CD4-positive, alpha-beta T cell treated with Interleukin-10 for 1 hour (primary cell): ENCODE results near the gene NSUN6.
"Not testable (repeated sequence)": the region's sequence is repeated elsewhere in the genome, so short reads cannot be mapped to it uniquely, and the experiment has no call there.

ENCODE experiments used
- DNase-seq: peaks from one replicate; pipeline ENCODE4 v3.0.0-alpha.2; 2020

NSUN6 gene

GRCh38 chr10:18659125-18659818 is 7.9 kb upstream of the NSUN6 start, which contains the start of gene ARL5B:
Gene ARL5B, plus strand, starts transcription at chr10:18659431. Its CDS starts 207 bp downstream, at chr10:18659638.
- DNase-seq: peak; percentile 97

DNA sequence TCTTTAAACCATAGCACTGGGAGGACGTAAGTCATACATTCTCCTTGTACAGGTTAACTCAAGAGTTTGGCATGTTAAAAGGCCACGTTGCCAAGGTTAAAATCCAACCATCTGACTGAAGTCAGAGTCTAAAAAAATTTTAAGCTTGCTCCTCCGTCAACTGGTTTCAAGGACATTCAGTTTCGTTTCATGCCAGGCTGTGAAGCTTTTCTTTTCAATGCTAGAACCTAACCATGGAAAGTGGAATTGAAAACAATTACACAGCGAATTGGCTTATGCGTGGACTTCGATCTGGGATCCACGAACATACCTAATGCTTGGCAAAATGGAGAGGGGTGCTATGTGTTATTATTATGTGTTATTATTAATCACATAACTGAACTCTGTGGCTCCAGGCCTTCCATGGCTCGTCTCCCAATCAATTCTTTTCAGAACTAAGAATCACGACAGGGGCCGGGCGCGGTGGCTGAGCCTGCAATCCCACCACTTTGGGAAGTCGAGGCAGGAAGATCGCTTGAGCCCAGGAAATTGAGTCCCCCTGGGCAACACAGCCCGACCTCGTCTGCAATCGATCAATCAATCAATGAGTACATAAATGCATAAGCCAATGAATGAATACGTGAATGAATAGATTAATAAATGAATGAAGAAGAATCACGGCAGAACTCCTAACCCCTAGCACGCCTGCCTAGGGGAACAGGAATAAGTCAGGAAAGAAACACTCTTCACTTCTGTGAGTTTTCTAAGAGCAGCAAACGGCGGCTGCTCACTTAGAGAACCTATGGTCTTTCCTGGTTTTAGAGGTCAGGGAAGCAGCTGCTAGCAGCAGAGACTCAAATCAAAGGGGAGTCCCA is 7.1 kb upstream of the NSUN6 start:
- peak; percentile 19 for DNase-seq

DNA sequence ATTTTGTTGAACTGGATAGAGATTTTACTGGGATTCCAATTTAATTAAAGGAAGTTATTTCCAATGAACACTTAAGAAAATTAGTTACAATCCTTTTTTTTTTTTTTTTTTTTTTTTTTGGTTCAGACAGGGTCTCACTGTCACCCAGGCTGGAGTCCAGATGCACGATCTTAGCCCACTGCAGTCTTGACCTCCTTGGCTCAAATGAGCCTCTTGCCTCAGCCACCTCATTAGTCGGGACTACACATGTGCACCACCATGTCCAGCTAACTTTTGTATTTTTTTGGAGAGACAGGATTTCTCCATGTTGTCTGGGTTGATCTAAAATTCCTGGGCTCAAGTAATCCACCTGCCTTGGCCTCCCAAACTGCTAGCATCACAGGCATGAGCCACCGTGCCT is 5.3 kb upstream of the NSUN6 start:
- no peak for DNase-seq

DNA sequence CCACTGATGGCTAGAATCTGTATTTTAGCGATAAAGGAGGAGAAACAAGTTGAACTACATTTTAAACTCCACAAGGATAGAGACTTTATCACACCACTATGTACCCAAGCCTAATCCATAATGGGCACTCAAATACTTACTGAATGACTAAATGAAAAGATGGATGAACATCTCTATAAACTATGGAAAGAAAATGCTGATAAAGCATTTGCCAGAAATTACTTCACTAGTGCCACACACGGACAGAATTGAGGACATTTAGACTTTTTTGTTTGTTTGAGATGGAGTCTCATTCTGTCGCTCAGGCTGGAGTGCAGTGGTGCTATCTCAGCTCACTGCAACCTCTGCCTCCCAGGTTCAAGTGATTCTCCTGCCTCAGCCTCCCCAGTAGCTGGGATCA is 1.7 kb upstream of the NSUN6 start:
- DNase-seq: no peak

DNA sequence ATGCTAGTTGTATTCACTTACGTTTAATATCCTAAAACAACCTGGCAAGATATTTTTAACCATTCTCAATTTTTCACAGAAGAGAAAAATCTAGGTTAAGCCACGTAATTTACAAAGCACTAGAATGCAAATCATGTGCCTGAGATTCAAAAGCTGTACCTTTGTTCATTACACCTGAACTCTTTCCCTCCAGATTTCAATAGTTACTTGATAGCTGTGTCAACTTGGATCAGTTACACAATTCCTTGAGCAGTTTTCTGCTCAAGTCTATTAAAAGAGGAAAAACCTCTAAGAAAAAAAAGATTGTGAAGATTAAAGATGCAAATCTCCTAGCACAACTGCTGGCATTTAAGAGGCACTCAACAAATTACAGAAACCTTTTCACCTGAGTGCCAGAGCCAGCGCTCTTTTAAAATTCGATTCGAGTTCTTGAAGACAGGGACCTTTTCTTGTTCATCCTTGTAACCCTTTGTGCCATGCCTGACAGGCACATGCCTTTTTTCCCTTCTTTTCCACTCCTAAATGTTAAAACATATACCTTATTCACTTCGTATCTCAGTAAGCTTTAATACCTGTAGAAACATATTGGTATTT is 886 bp downstream of the NSUN6 start:
- peak; percentile 32 for DNase-seq

DNA sequence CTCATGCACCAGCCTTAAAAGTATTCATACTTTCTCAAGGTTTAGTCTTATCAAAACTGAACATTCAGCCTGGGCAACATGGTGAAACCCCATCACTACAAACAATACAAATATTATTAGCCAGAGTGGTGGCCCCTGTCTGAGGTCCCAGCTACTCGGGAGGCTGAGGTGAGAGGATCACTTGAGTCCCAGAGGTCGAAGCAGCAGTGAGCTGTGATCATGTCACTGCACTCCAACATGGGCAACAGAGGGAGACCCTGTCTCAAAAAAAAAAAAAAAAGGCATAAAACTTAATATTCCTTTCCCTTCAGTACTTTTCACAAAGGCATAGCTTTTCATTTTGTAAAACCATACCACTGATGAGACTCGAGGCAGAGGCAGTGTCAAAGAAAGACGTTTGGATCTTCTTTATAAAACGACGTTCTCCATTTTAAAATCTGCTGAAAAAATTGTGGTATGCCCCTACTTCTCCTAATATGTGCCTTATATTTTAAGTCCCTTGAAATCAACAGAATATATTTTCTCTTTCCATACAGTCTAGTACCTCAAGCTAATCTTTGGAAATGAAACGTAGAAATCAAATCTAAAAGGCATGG is 1.9 kb downstream of the NSUN6 start:
- DNase-seq: no peak

- no peak for DNase-seq
Measured at GRCh38 chr10:18647945-18648344, 3.4 kb downstream of the NSUN6 start.

GRCh38 chr10:18647151-18647550 is 4.2 kb downstream of the NSUN6 start:
- no peak for DNase-seq

GRCh38 chr10:18639719-18640118 is 11.7 kb downstream of the NSUN6 start:
- DNase-seq: not testable (repeated sequence)

- DNase-seq: not testable (repeated sequence)
Measured at GRCh38 chr10:18637400-18637799, 14.0 kb downstream of the NSUN6 start.

- DNase-seq: no peak
Measured at GRCh38 chr10:18635995-18636394, 15.4 kb downstream of the NSUN6 start.

DNA sequence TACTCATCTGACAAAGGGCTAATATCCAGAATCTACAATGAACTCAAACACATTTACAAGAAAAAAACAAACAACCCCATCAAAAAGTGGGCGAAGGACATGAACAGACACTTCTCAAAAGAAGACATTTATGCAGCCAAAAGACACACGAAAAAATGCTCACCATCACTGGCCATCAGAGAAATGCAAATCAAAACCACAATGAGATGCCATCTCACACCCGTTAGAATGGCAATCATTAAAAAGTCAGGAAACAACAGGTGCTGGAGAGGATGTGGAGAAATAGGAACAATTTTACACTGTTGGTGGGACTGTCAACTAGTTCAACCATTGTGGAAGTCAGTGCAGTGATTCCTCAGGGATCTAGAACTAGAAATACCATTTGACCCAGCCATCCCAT is 18.9 kb downstream of the NSUN6 start:
- DNase-seq: not testable (repeated sequence)

- peak; percentile 78 for DNase-seq
Measured at GRCh38 chr10:18627452-18628018, 23.9 kb downstream of the NSUN6 start.

GRCh38 chr10:18625886-18626285 is 25.5 kb downstream of the NSUN6 start:
- DNase-seq: no peak

GRCh38 chr10:18623671-18624070 is 27.7 kb downstream of the NSUN6 start:
- DNase-seq: not testable (repeated sequence)

GRCh38 chr10:18620856-18621255 is 30.5 kb downstream of the NSUN6 start:
- DNase-seq: no peak

DNA sequence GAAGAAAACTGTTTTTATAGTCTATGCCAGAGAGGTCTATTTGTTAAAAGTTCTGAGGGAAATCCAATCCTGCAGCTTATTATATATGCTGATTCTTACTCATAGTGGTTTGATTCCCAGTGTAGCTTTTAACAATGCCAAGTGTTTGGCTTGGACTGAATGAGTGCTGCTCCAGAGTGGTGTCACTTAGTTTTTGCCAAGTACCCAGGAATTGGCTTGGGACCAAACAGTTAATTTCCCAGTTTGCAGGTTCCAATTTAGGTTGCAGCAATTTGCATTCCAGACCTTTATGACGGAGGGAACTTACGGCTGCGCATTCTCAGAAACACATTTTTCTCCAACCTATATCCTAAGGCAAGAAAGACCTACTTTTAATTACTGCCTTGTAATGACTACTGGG is 32.4 kb downstream of the NSUN6 start:
- DNase-seq: no peak

- no peak for DNase-seq
Measured at GRCh38 chr10:18616337-18616736, 35.0 kb downstream of the NSUN6 start.

- DNase-seq: no peak
Measured at GRCh38 chr10:18615618-18616017, 35.8 kb downstream of the NSUN6 start.

DNA sequence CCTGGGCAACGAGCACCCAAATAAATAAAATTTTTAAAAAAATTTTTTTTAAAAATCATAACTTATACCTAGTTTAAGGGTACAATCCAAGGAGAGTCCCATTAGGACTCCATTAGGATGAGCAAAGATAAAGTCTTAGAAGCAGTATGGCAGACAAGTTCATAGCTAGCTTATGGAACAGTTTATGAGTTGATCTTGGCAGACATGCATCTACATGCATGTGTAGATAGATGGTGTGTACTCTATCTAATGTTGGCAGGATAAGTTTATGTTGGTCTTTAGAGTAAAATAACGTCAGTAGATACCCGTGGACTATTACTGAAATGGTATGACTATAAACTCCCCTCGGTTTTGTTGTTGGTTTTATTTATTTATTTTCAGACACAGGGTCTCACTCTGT is 40.2 kb downstream of the NSUN6 start:
- no peak for DNase-seq

DNA sequence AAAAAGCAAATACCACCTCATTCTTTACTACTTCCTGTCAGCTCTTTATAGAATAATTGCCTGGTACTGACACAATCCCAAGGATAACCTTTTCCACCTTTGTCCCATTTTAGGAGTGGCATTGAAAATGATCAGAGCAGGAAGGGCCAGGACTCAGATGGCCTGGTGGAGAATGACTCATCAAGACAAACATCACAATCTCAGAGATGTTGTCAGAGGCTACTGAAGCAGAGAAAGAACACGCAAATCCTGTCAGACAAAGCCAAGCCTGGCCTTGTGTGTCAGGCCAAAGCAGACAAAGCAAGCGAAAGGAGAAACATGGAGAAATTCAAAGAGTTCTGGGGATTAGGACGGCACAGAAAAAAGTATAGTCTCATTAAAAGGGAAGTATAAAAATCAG is 40.9 kb downstream of the NSUN6 start:
- DNase-seq: no peak

DNA sequence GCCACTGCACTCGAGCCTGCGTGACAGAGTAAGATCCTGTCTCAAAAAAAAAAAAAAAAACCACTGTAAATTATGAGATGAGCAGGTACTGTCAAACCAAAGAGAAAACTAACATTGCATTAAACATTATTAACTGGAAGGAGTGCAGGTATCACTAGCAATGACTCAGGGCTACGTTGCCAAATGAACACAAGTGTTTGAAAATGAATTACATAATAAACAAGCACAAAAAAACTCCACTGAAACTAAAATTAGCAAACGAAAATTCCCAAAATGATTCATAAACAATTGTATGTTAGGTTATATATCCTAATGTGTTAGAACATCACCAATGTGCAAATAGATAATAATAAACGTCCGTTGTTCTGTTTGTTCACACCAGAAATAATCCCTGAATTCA is 42.8 kb downstream of the NSUN6 start:
- DNase-seq: no peak
